Panc1 (cell line): ENCODE results near the gene R3HDM4.

Experiments
- POLR2AphosphoS5 ChIP-seq: IDR thresholded peaks from 2 replicates; pipeline ENCODE4 v1.6.1; 2012; ENCODE audit warnings: mild to moderate bottlenecking, low read depth, low read length, moderate library complexity
- TF ChIP-seq, protein P1 (sequence below): fragments of 450-650 bp; IDR thresholded peaks from 2 replicates; pipeline ENCODE4 v1.5.1; 2017; ENCODE audit warnings: mild to moderate bottlenecking

- TF ChIP-seq, protein P1, sequence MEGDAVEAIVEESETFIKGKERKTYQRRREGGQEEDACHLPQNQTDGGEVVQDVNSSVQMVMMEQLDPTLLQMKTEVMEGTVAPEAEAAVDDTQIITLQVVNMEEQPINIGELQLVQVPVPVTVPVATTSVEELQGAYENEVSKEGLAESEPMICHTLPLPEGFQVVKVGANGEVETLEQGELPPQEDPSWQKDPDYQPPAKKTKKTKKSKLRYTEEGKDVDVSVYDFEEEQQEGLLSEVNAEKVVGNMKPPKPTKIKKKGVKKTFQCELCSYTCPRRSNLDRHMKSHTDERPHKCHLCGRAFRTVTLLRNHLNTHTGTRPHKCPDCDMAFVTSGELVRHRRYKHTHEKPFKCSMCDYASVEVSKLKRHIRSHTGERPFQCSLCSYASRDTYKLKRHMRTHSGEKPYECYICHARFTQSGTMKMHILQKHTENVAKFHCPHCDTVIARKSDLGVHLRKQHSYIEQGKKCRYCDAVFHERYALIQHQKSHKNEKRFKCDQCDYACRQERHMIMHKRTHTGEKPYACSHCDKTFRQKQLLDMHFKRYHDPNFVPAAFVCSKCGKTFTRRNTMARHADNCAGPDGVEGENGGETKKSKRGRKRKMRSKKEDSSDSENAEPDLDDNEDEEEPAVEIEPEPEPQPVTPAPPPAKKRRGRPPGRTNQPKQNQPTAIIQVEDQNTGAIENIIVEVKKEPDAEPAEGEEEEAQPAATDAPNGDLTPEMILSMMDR, result no peak
- TF ChIP-seq POLR2AphosphoS5, result no peak
These were observed 58.5 kb downstream of the R3HDM4 start for GRCh38 chr19:854549-854948.
